OCI-LY1 (cell line): ENCODE measurements around the gene DBX1.

Experiments
- CTCF ChIP-seq: fragments of 200-600 bp; sonication (generic), shearing (Covaris generic); IDR thresholded peaks from 2 replicates; pipeline ENCODE4 v1.5.1; 2017; ENCODE audit warnings: mild to moderate bottlenecking, antibody characterized with exemption, low read length, moderate library complexity, mixed read lengths
- EZH2 ChIP-seq: fragments of 200-600 bp; sonication (generic), shearing (Covaris generic); IDR thresholded peaks from 2 replicates; pipeline ENCODE4 v1.8.0; 2017; ENCODE audit warnings: borderline replicate concordance, mixed run types, mild to moderate bottlenecking, antibody characterized with exemption, low read length, moderate library complexity, mixed read lengths

GRCh38 chr11:20125927-20126326, 34.3 kb downstream of the DBX1 start:
- TF ChIP-seq CTCF (no peak), EZH2 (no peak)
